Esophagus squamous epithelium (tissue), 5 donors: Measurements from ENCODE around the gene ATAD2B. TPM values are rescaled to one million over a fixed set of nuclear protein-coding genes. Genes with fewer than 3 reads are reported as not detected.

Experiments used
- DNase-seq: peaks from one replicate; lab custom pipeline; 2025; lab: John Stamatoyannopoulos, UW
- H3K27ac ChIP-seq, 4 donors: fragments of 200-600 bp; sonication (generic); one replicate each; pipeline ENCODE4 v1.5.1; 2016 to 2019; ENCODE audit warnings: mild to moderate bottlenecking in 1 of 4
- H3K27me3 ChIP-seq, 4 donors: fragments of 200-600 bp; sonication (generic); 1 replicate in 3 of 4; 2 replicates in 1 of 4; pipeline versions ENCODE4 v1.5.1 to v1.6.0; 2017 to 2021; ENCODE audit warnings: antibody characterized with exemption in 1 of 4
- H3K36me3 ChIP-seq, 3 donors: fragments of 200-600 bp; sonication (generic); one replicate each; pipeline ENCODE4 v1.5.1; 2016 to 2019
- H3K4me1 ChIP-seq, 3 donors: fragments of 200-600 bp; sonication (generic); one replicate each; pipeline ENCODE4 v1.5.1; 2017 to 2019
- H3K4me3 ChIP-seq, 4 donors: fragments of 200-600 bp; sonication (generic); 1 replicate in 3 of 4; 2 replicates in 1 of 4; pipeline ENCODE4 v1.5.1; 2016 to 2019; ENCODE audit warnings: mild to moderate bottlenecking in 2 of 4, moderate library complexity in 1 of 4
- H3K9me3 ChIP-seq, 3 donors: fragments of 200-600 bp; sonication (generic); one replicate each; pipeline ENCODE4 v1.5.1; 2016 to 2019
- POLR2A ChIP-seq, 4 donors: fragments of 450-650 bp; IDR thresholded peaks; one replicate each; pipeline ENCODE4 v1.6.1; 2017; ENCODE audit warnings: antibody characterized with exemption in 4 of 4, mild to moderate bottlenecking in 4 of 4, moderate library complexity in 3 of 4
- WGBS, 2 donors: methylation state at CpG; one replicate each; pipeline ENCODE4 v1.1.5; 2018; 5-methylcytosine and 5-hydroxymethylcytosine counted together
- intact Hi-C: fragments of 100-400 bp; cut with DNase I; formaldehyde crosslinking; loops from one replicate; pipeline ENCODE4 v1.15.0; 2022
- total RNA-seq, 4 donors: library from RNA; depleted of rRNA; stranded (reverse); fragments of >200 nt; gene quantifications; one replicate each; pipeline ENCODE4 v1.1.0, GENCODE V29; 2016
- TF ChIP-seq, protein P1 (sequence below), 6 experiments: fragments of 450-650 bp in 4 of 6; fragments of 200-600 bp in 2 of 6; sonication (generic) in 2 of 6; IDR thresholded peaks; one replicate each; pipeline ENCODE4 v1.5.1; 2016 to 2019; ENCODE audit warnings: antibody characterized with exemption in 6 of 6, mild to moderate bottlenecking in 4 of 6, moderate library complexity in 4 of 6
- donor health status: DM: yes; HTN: yes; CAD: no.

ATAD2B gene
- total RNA-seq, 4 donors from 2014 or later, result 7.4 to 29.2 (median 20.8) TPM

DNA sequence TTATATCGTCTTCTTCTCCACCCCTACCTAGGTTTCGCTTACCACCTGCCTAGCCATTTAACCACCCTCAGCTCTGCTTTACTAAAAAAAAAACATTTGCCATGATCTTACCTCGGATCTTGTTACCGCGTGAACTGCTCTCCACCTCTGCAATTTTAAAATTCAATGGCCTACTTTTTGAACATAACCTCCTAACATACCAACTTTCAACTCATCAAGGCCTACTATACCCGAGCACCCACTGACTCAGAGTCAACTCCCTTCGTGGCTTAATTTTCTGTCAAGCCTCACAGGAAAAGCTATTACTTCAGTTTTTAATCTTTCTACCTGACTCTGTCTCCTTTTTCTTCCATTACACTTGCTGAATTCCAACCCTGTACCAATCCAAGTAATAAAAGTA, 55.7 kb downstream of the ATAD2B start:
- WGBS, 2 donors, result 90 to 92% methylated on average over 7 of the region's 7 CpGs
- DNase-seq, result no peak
- no peak overlapping the region for H3K27ac ChIP-seq
- no peaks in the 10 kb centered on the region for H3K27me3 ChIP-seq
- peaks cover 0 to 94% (median 21%) of the 10 kb centered on the region in 3 donors for H3K36me3 ChIP-seq
- H3K4me3 ChIP-seq, result no peak overlapping the region
- H3K9me3 ChIP-seq, result no peaks in the 10 kb centered on the region
- TF ChIP-seq POLR2A (IDR thresholded peaks at IDR 0.05), result no peak
- TF ChIP-seq, protein P1, sequence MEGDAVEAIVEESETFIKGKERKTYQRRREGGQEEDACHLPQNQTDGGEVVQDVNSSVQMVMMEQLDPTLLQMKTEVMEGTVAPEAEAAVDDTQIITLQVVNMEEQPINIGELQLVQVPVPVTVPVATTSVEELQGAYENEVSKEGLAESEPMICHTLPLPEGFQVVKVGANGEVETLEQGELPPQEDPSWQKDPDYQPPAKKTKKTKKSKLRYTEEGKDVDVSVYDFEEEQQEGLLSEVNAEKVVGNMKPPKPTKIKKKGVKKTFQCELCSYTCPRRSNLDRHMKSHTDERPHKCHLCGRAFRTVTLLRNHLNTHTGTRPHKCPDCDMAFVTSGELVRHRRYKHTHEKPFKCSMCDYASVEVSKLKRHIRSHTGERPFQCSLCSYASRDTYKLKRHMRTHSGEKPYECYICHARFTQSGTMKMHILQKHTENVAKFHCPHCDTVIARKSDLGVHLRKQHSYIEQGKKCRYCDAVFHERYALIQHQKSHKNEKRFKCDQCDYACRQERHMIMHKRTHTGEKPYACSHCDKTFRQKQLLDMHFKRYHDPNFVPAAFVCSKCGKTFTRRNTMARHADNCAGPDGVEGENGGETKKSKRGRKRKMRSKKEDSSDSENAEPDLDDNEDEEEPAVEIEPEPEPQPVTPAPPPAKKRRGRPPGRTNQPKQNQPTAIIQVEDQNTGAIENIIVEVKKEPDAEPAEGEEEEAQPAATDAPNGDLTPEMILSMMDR (IDR thresholded peaks at IDR 0.05), result no peak
- H3K4me1 ChIP-seq, result no peaks in the 10 kb centered on the region
- intact Hi-C loops, result no loop called here

DNA sequence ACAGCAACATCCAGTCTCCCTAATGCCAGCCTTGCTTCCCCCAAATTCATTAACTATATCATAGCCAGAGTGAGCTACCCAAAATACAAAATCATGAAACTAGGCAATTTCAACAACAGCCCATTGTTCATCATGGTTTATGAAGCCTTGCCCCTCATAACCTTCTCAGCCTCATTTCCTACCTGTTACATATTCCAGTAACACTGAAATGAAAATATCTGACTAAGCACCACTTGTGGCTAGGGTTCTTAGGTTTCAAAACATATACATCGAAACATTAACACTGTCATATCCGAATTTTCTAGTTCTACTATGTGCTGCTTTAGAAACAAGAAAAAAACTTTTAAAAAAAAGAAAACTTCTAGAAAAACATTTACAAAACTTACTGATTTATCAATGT, 59.5 kb downstream of the ATAD2B start:
- no peak for DNase-seq
- no peak overlapping the region for H3K4me3 ChIP-seq
- peaks cover 0 to 94% (median 24%) of the 10 kb centered on the region in 3 donors for H3K36me3 ChIP-seq
- no peak overlapping the region for H3K27ac ChIP-seq
- H3K27me3 ChIP-seq, result no peaks in the 10 kb centered on the region
- intact Hi-C loops, result no loop called here
- H3K4me1 ChIP-seq, result no peaks in the 10 kb centered on the region
- 81 to 94% methylated on average over 2 of the region's 2 CpGs for WGBS, 2 donors
- H3K9me3 ChIP-seq, result no peaks in the 10 kb centered on the region
- no peak for TF ChIP-seq POLR2A (IDR thresholded peaks at IDR 0.05)
- TF ChIP-seq, protein P1 (IDR thresholded peaks at IDR 0.05), result no peak

DNA sequence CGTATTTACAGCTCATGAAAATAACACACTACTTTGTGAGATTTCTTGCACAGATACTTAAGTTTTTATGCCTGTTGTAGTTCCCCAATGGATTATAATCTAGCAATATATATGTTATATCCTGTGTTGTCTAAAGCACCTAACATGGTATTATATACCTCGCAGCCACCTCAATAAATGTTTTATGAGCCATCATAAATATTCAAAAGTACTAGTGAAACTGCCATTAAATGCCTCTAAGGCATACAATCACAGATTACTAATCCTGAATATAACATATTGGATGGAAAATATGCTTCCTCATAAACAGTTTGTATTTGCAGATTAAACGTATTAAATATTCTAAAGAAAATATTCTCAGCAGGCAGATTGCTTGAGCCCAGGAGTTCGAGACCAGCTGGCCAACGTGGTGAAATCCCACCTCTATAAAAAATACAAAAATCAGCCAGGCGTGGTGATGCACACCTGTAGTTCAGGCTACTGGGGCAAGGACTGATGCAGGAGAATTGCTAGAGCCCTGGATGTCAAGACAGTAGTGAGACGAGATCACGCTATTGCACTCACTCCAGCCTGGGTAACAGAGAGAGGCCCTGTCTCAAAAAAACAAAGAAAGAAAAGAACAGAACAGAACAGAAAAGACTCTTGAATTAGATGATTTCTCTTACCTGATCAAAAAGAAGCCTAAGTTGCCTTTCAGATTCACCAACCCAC, 64.1 kb downstream of the ATAD2B start:
- H3K9me3 ChIP-seq, result no peaks in the 10 kb centered on the region
- no peaks in the 10 kb centered on the region for H3K4me1 ChIP-seq
- WGBS, 2 donors, result 90 to 91% methylated on average over 8 of the region's 8 CpGs
- intact Hi-C loops, result no loop called here
- DNase-seq, result no peak
- H3K27ac ChIP-seq, result no peak overlapping the region
- peaks cover 0 to 90% (median 16%) of the 10 kb centered on the region in 3 donors for H3K36me3 ChIP-seq
- H3K27me3 ChIP-seq, result no peaks in the 10 kb centered on the region
- TF ChIP-seq POLR2A (IDR thresholded peaks at IDR 0.05), result no peak
- TF ChIP-seq, protein P1 (IDR thresholded peaks at IDR 0.05), result no peak
- H3K4me3 ChIP-seq, result no peak overlapping the region

DNA sequence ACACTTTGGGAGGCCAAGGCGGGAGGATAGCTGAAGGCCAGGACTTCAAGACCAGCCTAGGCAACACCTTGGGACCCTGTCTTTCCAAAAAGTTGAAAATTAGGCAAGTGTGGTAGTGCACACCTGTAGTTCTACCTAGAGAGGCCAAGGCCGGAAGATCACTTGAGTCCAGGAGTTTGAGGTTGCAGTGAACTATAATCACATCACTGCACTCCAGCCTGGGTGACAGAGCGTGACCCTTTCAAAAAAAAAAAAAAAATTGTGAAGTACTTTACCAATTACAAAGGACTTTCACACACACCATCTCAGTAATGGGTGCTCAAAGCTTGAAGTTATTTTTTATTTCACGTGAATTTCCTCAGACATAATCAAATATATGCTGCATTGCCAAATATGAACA, 65.0 kb downstream of the ATAD2B start:
- H3K36me3 ChIP-seq, result peaks cover 0 to 90% (median 8%) of the 10 kb centered on the region in 3 donors
- no peak overlapping the region for H3K4me3 ChIP-seq
- H3K9me3 ChIP-seq, result no peaks in the 10 kb centered on the region
- no peaks in the 10 kb centered on the region for H3K4me1 ChIP-seq
- intact Hi-C loops, result no loop called here
- 86 to 95% methylated on average over 3 to 4 of the region's 4 CpGs for WGBS, 2 donors
- no peak overlapping the region for H3K27ac ChIP-seq
- TF ChIP-seq, protein P1 (IDR thresholded peaks at IDR 0.05), result no peak
- no peak for TF ChIP-seq POLR2A (IDR thresholded peaks at IDR 0.05)
- no peak for DNase-seq
- no peaks in the 10 kb centered on the region for H3K27me3 ChIP-seq

DNA sequence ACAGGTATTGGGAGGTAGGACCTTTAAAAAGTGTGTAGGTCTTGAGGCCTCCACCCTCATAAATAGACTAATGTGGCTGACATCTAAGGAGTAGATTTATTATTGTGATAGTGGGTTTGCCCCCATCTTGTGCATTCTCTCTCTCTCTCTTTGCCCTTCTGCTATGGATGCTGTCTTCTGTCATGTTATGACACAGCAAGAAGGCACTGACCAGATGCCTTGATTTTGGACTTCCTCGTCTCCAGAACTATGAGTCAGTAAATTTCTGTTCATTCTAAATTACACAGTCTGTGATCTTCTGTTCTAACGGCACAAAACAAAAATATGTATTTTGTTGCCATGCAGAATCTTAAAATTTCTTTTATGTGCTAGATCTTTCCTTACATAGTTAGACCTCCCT, 66.9 kb downstream of the ATAD2B start:
- H3K9me3 ChIP-seq, result no peaks in the 10 kb centered on the region
- WGBS, 2 donors, result 68 to 85% methylated on average over 2 of the region's 2 CpGs
- intact Hi-C loops, result no loop called here
- H3K36me3 ChIP-seq, result peaks cover 0 to 90% (median 4%) of the 10 kb centered on the region in 3 donors
- H3K27me3 ChIP-seq, result no peaks in the 10 kb centered on the region
- no peak overlapping the region for H3K27ac ChIP-seq
- no peaks in the 10 kb centered on the region for H3K4me1 ChIP-seq
- no peak for TF ChIP-seq POLR2A (IDR thresholded peaks at IDR 0.05)
- TF ChIP-seq, protein P1 (IDR thresholded peaks at IDR 0.05), result no peak
- H3K4me3 ChIP-seq, result no peak overlapping the region
- DNase-seq, result no peak
